ENCODE data around the gene ZNF22. TPM values are rescaled to one million over a fixed set of nuclear protein-coding genes. Genes with fewer than 3 reads are reported as not detected.

The ZNF22 gene
- total RNA-seq, 1 experiment from 2014 or later, result 36.9 TPM

- Histone ChIP-seq H3K79me1 (ENCODE audit: insufficient read depth, low read depth, low read length, poor library complexity, severe bottlenecking) (no peaks in the 10 kb centered on the region), H4K5ac (ENCODE audit: insufficient read length, low read depth, low read length) (no peak overlapping the region), H4K91ac (ENCODE audit: insufficient read length, low read depth, low read length) (no peak overlapping the region), H3K14ac (ENCODE audit: insufficient read depth, low read length) (no peak overlapping the region), H3K27me3 (ENCODE audit: insufficient read depth, low read length) (no peaks in the 10 kb centered on the region), H2AFZ (ENCODE audit: low read length) (no peak overlapping the region), H3K4me2 (ENCODE audit: insufficient read depth, insufficient read length, low read length) (no peak overlapping the region), H2BK120ac (ENCODE audit: low read depth, low read length, poor library complexity, severe bottlenecking) (no peak overlapping the region), H3K23ac (ENCODE audit: insufficient read length, low read depth, low read length) (no peak overlapping the region), H2BK15ac (ENCODE audit: low read depth, low read length) (no peak overlapping the region), H4K8ac (replicated peaks; ENCODE audit: insufficient read length, low read depth, low read length) (no peak overlapping the region), H3K18ac (ENCODE audit: insufficient read length, low read depth, low read length) (no peak overlapping the region), H3K27ac (ENCODE audit: insufficient read length, low read depth, low read length) (no peak overlapping the region), H3K79me2 (ENCODE audit: insufficient read depth, low read length) (no peaks in the 10 kb centered on the region), H3K9ac (ENCODE audit: extremely low read depth, insufficient read length, low read length) (no peak overlapping the region), H3K4me1 (ENCODE audit: insufficient read depth, low read length) (no peaks in the 10 kb centered on the region), H2AK5ac (ENCODE audit: insufficient read length, low read length) (no peak overlapping the region), H4K20me1 (ENCODE audit: control insufficient read depth, insufficient read depth, insufficient read length) (no peaks in the 10 kb centered on the region), H3K23me2 (ENCODE audit: insufficient read length, low read depth, low read length, poor library complexity, severe bottlenecking) (no peaks in the 10 kb centered on the region), H2BK12ac (ENCODE audit: insufficient read length, low read depth, low read length) (no peak overlapping the region), H3K56ac (ENCODE audit: insufficient read length, low read depth, low read length) (no peak overlapping the region), H3T11ph (ENCODE audit: low read length) (no peak overlapping the region), H2BK5ac (ENCODE audit: insufficient read length, low read length) (no peak overlapping the region), H3K9me3 (ENCODE audit: control insufficient read depth, low read depth, low read length) (no peaks in the 10 kb centered on the region), H3K4ac (ENCODE audit: low read depth, low read length) (no peak overlapping the region), H2BK20ac (ENCODE audit: low read depth, low read length, poor library complexity, severe bottlenecking) (no peak overlapping the region)
- Mint-ChIP-seq H3K27me3 (ENCODE audit: low read depth) (peaks cover 2% of the 10 kb centered on the region; the same call in 1 of the 2 replicates), H3K36me3 (ENCODE audit: insufficient read depth in 1 of 3, low read depth in 3 of 3) (peaks cover 4 to 23% (median 9%) of the 10 kb centered on the region in 3 experiments; a peak in 6 of 7 replicates), H3K4me3 (no peak overlapping the region), H3K4me1 (no peaks in the 10 kb centered on the region), H3K9me3 (peaks cover 26 to 32% of the 10 kb centered on the region in 2 experiments), H3K27ac (no peak overlapping the region)
- DNase-seq, result no peak
- no peak for TF ChIP-seq CTCF (conservative IDR thresholded peaks at IDR 0.05)
These were observed 33.6 kb downstream of the ZNF22 start for GRCh38 chr10:45034301-45034700.

Measured in H9 (cell line).